Activated naive CD4-positive, alpha-beta T cell treated with anti-CD3 and anti-CD28 coated beads, Interleukin-2, amount 50 U/mL, for 72 hours (primary cell): ENCODE data around the gene FOXN1. TPM values are rescaled to one million over a fixed set of nuclear protein-coding genes. Genes with fewer than 3 reads are reported as not detected.
"Not testable (repeated sequence)": the region's sequence is repeated elsewhere in the genome, so short reads cannot be mapped to it uniquely, and the experiment has no call there.

Experiments used
- ATAC-seq, 2 donors: fragments of 150-1000 bp; cut with Tn5 transposase; 2 replicates each; pipeline ENCODE4 v1.10.0; 2021; ENCODE audit warnings: mild to moderate bottlenecking in 2 of 2, moderate library complexity in 2 of 2
- DNase-seq, 2 donors: peaks; one replicate each; pipeline ENCODE4 v3.0.0; 2021 to 2022; ENCODE audit warnings: low spot score in 2 of 2
- H3K27ac Mint-ChIP-seq, 2 donors: one replicate each; pipeline ENCODE4 v1.8.0; 2022; ENCODE audit warnings: mild to moderate bottlenecking in 2 of 2, mixed read lengths in 2 of 2
- H3K36me3 Mint-ChIP-seq, 2 donors: one replicate each; pipeline ENCODE4 v1.8.0; 2022; ENCODE audit warnings: mixed read lengths in 2 of 2
- H3K9me3 Mint-ChIP-seq, 2 donors: one replicate each; pipeline ENCODE4 v1.8.0; 2022; ENCODE audit warnings: mixed read lengths in 2 of 2
- total RNA-seq, 2 donors: library from RNA; stranded (reverse); gene quantifications; one replicate each; pipeline ENCODE4 v1.2.3, GENCODE V29; 2022

FOXN1 gene, protein sequence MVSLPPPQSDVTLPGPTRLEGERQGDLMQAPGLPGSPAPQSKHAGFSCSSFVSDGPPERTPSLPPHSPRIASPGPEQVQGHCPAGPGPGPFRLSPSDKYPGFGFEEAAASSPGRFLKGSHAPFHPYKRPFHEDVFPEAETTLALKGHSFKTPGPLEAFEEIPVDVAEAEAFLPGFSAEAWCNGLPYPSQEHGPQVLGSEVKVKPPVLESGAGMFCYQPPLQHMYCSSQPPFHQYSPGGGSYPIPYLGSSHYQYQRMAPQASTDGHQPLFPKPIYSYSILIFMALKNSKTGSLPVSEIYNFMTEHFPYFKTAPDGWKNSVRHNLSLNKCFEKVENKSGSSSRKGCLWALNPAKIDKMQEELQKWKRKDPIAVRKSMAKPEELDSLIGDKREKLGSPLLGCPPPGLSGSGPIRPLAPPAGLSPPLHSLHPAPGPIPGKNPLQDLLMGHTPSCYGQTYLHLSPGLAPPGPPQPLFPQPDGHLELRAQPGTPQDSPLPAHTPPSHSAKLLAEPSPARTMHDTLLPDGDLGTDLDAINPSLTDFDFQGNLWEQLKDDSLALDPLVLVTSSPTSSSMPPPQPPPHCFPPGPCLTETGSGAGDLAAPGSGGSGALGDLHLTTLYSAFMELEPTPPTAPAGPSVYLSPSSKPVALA
- total RNA-seq: not detected

GRCh38 chr17:28505986-28506665 lies at the start of gene FOXN1:
FOXN1 (plus strand) TSS chr17:28506348; CDS start chr17:28523970, 17,622 bp downstream.
- ATAC-seq (no peak), DNase-seq (no peak)
- no peak within 1 kb of the TSS for H3K27ac Mint-ChIP-seq
- H3K36me3 Mint-ChIP-seq: no peaks in the 10 kb centered on the region
- no peaks in the 10 kb centered on the region for H3K9me3 Mint-ChIP-seq

DNA sequence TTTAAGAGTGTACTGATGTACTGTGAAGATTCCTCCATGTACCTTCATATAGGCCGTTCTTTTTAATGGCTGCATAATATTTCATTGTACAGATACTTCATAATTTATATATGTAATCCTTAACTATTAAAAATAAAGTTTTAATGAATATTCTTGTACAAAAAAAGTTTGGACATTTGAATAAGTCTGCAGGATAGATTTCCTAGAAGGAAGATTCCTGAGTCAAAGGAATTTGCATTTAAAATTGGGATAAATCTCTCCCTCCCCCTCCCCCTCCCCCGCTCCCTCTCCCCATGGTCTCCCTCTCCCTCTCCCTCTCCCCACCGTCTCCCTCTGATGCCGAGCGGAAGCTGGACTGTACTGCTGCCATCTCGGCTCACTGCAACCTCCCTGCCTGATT lies 48.3 kb upstream of the FOXN1 start:
- no peak overlapping the region for H3K27ac Mint-ChIP-seq
- no peaks in the 10 kb centered on the region for H3K36me3 Mint-ChIP-seq
- DNase-seq (no peak), ATAC-seq (no peak)
- H3K9me3 Mint-ChIP-seq: no peaks in the 10 kb centered on the region

- H3K9me3 Mint-ChIP-seq, H3K27ac Mint-ChIP-seq, ATAC-seq: not testable (repeated sequence)
Measured at GRCh38 chr17:28458881-28459280, 47.3 kb upstream of the FOXN1 start.

DNA sequence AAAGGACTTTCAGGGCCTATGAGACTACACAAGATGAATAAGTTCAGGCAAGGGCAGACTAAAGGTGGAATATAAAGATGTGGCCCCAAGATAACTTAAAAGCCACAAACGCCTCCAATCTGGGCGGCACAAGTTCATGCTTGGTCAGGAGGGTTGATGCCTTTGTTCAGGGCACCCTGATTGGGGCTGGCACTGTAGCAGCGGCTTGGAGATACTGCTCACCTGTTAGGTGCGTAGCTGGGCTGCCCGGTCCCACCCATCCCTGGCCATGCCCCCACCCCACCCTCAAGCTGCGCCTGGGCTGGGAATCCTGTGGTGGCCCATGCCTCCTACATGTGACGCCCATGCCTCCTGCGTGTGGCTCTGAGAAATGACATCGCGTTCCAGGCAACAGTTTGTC lies 45.2 kb upstream of the FOXN1 start:
- DNase-seq (no peak), ATAC-seq (no peak)
- Mint-ChIP-seq H3K27ac (no peak overlapping the region), H3K9me3 (no peaks in the 10 kb centered on the region), H3K36me3 (no peaks in the 10 kb centered on the region)

More at GRCh38 chr17:28458881-28459280, 47.3 kb upstream of the FOXN1 start:
- DNase-seq, H3K36me3 Mint-ChIP-seq: not testable (repeated sequence)

GRCh38 chr17:28466001-28466400 lies 40.1 kb upstream of the FOXN1 start:
- H3K27ac Mint-ChIP-seq: no peak overlapping the region
- ATAC-seq: no peak

DNA sequence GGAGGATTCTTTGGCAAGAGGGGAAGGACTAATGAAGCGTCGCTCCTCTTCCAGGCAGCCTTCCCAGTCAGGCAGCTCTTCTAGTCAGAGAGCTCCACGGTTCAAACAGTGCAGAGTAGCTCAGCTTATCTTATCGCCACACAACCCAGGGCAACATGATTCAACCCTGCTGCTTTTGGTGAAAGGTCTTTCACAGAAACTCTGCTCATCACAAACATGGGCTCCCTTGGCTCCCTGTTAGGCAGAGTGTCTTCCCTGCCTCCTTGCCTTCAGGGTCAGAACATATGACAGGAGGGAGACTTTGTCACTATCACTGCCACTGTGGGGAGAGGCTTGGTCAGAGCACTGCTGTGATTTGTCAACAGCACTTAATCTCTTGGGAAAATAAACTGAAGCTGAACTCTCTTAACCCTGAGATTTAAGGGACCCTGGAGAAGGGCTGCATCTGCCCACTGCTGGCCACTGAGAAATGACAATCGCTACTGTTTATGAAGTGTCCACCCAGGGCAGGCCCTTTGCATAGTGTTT lies 39.6 kb upstream of the FOXN1 start:
- DNase-seq (no peak), ATAC-seq (no peak)
- no peak overlapping the region for H3K27ac Mint-ChIP-seq
- H3K36me3 Mint-ChIP-seq: no peaks in the 10 kb centered on the region
- no peaks in the 10 kb centered on the region for H3K9me3 Mint-ChIP-seq

More at GRCh38 chr17:28466001-28466400, 40.1 kb upstream of the FOXN1 start:
- no peaks in the 10 kb centered on the region for H3K9me3 Mint-ChIP-seq
- DNase-seq: no peak
- H3K36me3 Mint-ChIP-seq: no peaks in the 10 kb centered on the region

DNA sequence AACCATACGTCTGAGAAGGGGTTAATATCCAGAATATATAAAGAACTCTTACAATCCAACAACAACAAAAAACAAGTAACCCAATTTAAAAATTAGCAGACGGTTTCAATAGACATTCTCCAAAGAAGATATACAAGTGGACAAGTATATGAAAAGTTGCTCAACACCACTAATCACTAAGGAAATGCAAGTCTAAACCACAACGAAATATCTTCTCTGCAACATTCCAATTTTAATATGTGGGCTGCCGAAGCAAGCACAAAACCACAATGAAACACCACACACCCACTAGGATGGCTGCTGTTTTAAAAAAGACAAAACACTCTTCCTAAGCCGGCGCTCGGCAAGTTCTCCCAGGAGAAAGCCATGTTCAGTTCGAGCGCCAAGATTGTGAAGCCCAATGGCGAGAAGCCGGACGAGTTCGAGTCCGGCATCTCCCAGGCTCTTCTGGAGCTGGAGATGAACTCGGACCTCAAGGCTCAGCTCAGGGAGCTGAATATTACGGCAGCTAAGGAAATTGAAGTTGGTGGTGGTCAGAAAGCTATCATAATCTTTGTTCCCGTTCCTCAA lies 38.6 kb upstream of the FOXN1 start:
- no peak for ATAC-seq
- Mint-ChIP-seq H3K27ac (no peak overlapping the region), H3K9me3 (no peaks in the 10 kb centered on the region), H3K36me3 (no peaks in the 10 kb centered on the region)
- DNase-seq: no peak

- not testable (repeated sequence) for DNase-seq, H3K9me3 Mint-ChIP-seq
Measured at GRCh38 chr17:28468033-28468735, 38.0 kb upstream of the FOXN1 start.

DNA sequence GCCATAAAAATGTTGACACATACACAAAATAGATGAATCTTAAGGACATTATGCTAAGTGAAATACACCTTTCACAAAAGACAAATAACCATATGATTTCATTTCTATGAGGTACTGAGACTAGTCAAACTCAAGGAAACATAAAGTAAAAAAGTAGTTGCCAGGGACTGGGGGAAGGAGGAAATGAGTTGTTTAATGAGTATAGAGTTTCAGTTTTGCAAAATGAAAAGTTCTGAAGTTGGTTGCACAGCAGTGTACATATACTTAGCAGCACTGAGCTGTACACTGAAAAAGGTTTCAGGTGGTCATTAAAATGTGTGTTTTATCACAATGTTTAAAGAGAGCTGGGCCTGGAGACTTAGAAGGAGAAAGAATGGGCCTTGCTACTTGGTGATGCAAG lies 37.4 kb upstream of the FOXN1 start:
- Mint-ChIP-seq H3K27ac (no peak overlapping the region), H3K36me3 (no peaks in the 10 kb centered on the region), H3K9me3 (no peaks in the 10 kb centered on the region)
- peak; percentile 77 to 95 for ATAC-seq
- no peak for DNase-seq

More at GRCh38 chr17:28468033-28468735, 38.0 kb upstream of the FOXN1 start:
- H3K27ac Mint-ChIP-seq, H3K36me3 Mint-ChIP-seq, ATAC-seq: not testable (repeated sequence)

DNA sequence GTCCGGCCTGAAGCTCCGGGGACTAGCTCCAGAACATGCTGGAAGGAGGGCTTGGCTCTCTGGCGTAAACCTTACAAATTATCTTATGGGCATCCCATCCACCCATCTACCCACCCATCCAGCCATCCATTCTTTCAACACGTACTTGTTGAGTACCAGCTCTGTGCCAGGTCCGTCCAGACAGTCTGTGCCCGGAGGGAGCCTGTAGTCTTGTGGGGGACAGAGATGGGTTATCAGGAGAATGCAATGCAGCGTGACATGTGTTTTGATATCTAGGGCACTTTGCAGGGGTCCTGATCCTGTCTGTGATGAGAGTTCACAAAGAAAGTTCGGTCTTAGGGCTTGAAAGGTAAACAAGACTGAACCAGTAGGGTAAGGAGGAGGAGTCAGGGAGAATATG lies 36.8 kb upstream of the FOXN1 start:
- no peak overlapping the region for H3K27ac Mint-ChIP-seq
- H3K9me3 Mint-ChIP-seq: no peaks in the 10 kb centered on the region
- DNase-seq (no peak), ATAC-seq (no peak)
- H3K36me3 Mint-ChIP-seq: no peaks in the 10 kb centered on the region

DNA sequence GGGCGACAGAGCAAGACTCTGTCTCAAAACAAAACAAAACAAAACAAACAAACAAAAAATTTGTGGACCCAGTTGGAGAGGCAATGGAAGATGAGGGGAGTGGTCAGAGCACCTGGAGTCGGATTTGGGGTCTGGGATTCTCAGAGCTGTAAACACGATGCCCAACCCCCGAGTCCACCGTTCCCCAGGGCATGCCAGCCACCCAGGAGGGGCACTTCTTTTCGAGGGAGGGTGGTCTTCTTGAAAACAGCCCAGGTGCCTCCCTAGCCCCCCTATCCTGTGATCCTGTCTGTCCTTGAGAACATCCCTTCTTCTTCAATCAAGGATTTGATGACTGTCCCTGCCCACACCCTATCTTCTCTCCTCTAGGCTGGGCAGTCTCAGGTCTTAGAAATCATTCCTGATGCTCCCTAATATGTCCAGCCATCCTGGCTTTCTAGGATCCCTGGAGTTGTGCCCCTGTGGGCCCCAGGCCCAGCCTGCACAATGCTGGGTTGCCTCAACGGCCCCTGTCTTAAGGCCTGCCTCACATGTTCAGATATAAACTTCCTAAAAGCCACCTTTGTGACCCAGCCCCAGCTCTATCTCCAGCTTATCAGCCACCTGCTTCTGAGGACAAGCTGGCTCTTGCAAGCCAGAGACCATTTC lies 35.8 kb upstream of the FOXN1 start:
- ATAC-seq (no peak), DNase-seq (peak in 1 of 2 donors; percentile 44)
- H3K9me3 Mint-ChIP-seq: no peaks in the 10 kb centered on the region
- H3K36me3 Mint-ChIP-seq: no peaks in the 10 kb centered on the region
- no peak overlapping the region for H3K27ac Mint-ChIP-seq

DNA sequence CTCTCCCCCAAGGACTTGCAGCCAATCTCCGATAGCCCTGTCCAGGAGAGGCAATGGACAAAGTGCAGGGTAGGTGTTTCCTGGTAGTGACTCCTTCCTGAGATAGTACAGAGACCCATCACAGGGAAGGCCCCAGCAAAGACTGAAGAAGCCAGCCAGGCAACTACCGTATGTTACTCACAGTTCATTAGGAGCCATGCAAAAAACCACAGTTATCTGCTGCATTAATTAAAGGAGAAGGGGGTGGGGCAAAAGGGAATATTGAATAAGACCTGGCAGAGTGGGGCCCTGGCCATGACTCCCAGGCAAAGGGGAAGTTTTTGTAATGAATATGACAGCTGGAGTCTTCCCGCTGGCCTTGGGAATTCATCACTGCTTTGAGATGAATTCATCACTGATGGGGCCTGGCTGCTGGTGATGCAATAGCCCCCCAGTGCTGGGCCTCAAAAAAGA lies 35.2 kb upstream of the FOXN1 start:
- Mint-ChIP-seq H3K9me3 (no peaks in the 10 kb centered on the region), H3K27ac (peak overlapping the region in 1 of 2 donors; percentile 61), H3K36me3 (no peaks in the 10 kb centered on the region)
- DNase-seq (peak in 1 of 2 donors; percentile 21), ATAC-seq (no peak)

GRCh38 chr17:28471531-28472342 lies 34.4 kb upstream of the FOXN1 start:
- Mint-ChIP-seq H3K27ac (no peak overlapping the region), H3K9me3 (no peaks in the 10 kb centered on the region), H3K36me3 (no peaks in the 10 kb centered on the region)
- DNase-seq: peak in 1 of 2 donors; percentile 42
- ATAC-seq: peak in 1 of 2 donors; percentile 30

DNA sequence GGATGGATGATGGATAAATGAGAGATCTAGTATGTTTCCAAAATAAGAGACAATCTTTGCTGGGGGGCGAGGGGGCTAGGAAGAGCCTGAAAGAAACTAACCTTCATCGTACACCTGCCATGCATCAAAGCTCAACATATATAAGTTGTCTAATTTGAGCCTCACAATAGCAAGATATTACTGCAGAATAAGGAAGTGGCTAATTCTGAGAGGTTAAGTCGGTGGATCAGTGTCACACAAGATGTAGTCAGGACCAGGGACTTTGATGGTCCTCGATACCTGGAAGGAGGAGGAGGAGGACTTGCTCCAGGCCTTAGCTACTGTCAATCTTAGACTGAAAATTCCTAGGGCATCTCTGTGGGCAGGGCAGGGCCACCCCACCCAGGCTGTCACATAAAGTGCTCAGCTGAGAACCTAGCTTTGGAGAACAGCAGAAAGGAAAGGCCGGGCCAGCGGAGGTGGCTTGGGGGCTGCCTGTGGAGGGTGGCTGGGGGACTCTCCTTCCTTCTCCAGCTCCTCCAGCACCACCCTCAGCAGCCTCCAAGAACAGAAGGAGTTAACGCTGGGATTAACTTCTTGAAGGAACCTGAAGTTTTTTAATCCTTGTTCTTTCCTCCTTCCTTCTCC lies 33.2 kb upstream of the FOXN1 start:
- Mint-ChIP-seq H3K27ac (peak overlapping the region in 1 of 2 donors; percentile 70), H3K36me3 (no peaks in the 10 kb centered on the region), H3K9me3 (no peaks in the 10 kb centered on the region)
- DNase-seq (no peak), ATAC-seq (no peak)
